GM23248 (cell line): Measurements from ENCODE around the gene LRAT.

Experiments used
- EZH2 ChIP-seq: fragments of 200-600 bp; sonication (generic); IDR thresholded peaks from 2 replicates; pipeline ENCODE4 v1.6.1; 2018; ENCODE audit warnings: antibody characterized with exemption, mild to moderate bottlenecking; ENCODE audit not compliant: insufficient read depth, poor library complexity, severe bottlenecking
- EZH2phosphoT487 ChIP-seq: fragments of 200-600 bp; sonication (generic); IDR thresholded peaks from 2 replicates; pipeline ENCODE4 v1.6.1; 2018; ENCODE audit warnings: antibody characterized with exemption, moderate library complexity, mild to moderate bottlenecking, low read depth; ENCODE audit not compliant: insufficient read depth

GRCh38 chr4:154744341-154744926 is 634 bp downstream of the LRAT start:
- TF ChIP-seq EZH2, result no peak
- TF ChIP-seq EZH2phosphoT487, result no peak
